ENCODE measurements around the gene ATP5MC3. TPM values are rescaled to one million over a fixed set of nuclear protein-coding genes. Genes with fewer than 3 reads are reported as not detected.

The ATP5MC3 gene
- total and polyA plus RNA-seq, 10 of the 15 experiments (the other 5 are each of a cell fraction or from before 2014, with no cell fraction given) = 308 to 1,196 (median 550) TPM

GRCh38 chr2:175154661-175155082 lies 26.8 kb downstream of the ATP5MC3 start (continued):
- no peak for TF ChIP-seq TCF7 (IDR thresholded peaks at IDR 0.05; ENCODE audit: borderline replicate concordance)
- peak; percentile 56; the same call in 1 of the 2 replicates for TF ChIP-seq BCL11A (IDR thresholded peaks at IDR 0.05; ENCODE audit: low read depth, low read length)
- TF ChIP-seq MTA3 (IDR thresholded peaks at IDR 0.05; ENCODE audit: borderline replicate concordance, low read length) = peak; percentile 59; the same call in 1 of the 2 replicates
- no peak for TF ChIP-seq POLR2A (IDR thresholded peaks at IDR 0.05; ENCODE audit: low read depth, low read length)
- TF ChIP-seq IKZF2 (IDR thresholded peaks at IDR 0.05) = 0 out of 4 replicates have a peak, but pooled peaks of 1 of the 2 experiments have one; percentile 33

DNA sequence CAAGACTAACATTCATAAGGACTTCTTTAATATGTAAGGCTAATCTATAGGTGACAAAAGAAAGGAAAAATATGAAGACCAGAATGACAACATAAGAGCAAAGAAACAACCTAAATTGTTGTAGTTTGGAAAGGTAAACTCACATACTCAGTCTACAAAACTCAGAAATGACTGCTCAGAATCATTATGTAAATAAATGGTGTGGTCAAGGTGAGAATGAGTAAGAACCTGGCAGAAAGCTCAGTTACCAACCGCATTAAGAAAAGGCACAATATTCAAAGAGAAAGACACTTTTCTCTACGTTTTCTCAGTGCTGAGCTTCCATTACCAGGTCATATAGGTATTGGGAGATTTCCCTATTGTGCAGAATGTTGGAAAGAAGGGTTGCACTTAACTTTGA lies 29.3 kb downstream of the ATP5MC3 start:
- Histone ChIP-seq H3K4me1 (ENCODE audit: control insufficient read depth, insufficient read depth, low read length) (peaks cover 18% of the 10 kb centered on the region), H2AFZ (ENCODE audit: control insufficient read depth, low read depth, low read length) (no peak overlapping the region), H3K27ac (ENCODE audit: control insufficient read depth, insufficient read depth) (no peak overlapping the region), H3K4me3 (no peak overlapping the region), H3K36me3 (ENCODE audit: control insufficient read depth in 2 of 2, insufficient read depth in 2 of 2, low read length in 1 of 2) (peaks cover 0 to 4% of the 10 kb centered on the region in 2 experiments; a peak in 2 of 4 replicates), H4K20me1 (ENCODE audit: control insufficient read depth, insufficient read depth) (peaks cover 6% of the 10 kb centered on the region), H3K9me3 (replicated peaks; ENCODE audit: control insufficient read depth, insufficient read depth, low read length) (no peaks in the 10 kb centered on the region; the same call in 2 of the 3 replicates), H3K9ac (ENCODE audit: control insufficient read depth, insufficient read depth, low read length) (no peak overlapping the region), H3K4me2 (ENCODE audit: control insufficient read depth, insufficient read depth) (peak overlapping the region; percentile 11; the same call in 1 of the 2 replicates), H3K79me2 (ENCODE audit: control insufficient read depth, insufficient read depth, low read length) (peaks cover 78% of the 10 kb centered on the region), H3K27me3 (replicated peaks in 1 of 2; ENCODE audit: control insufficient read depth in 2 of 2, insufficient read depth in 2 of 2, low read length in 1 of 2) (no peaks in the 10 kb centered on the region)
- ChIA-PET SMC1A (ENCODE audit: uncharacterized antibody, unreplicated experiment) (interaction anchor here (0.8 to 4.9 kb wide), 4 partner anchors 13 to 25 kb away, joined by 3 to 33 read pairs (median 4); partner anchors contain the start of gene ATF2), CTCF (interaction anchor here (1.0 to 3.9 kb wide), 3 partner anchors 13 to 452 kb away, joined by 5 to 20 read pairs (median 7); no protein-coding TSS in a partner anchor), POLR2A (interaction anchor here (0.5 to 1.4 kb wide), 3 partner anchors 16 to 1766 kb away, joined by 3 to 5 read pairs (median 4); no protein-coding TSS in a partner anchor), RAD21 (ENCODE audit: unreplicated experiment) (interaction anchor here (0.7 to 1.2 kb wide), 3 partner anchors 16 to 30 kb away, joined by 3 read pairs; no protein-coding TSS in a partner anchor)
- WGBS (ENCODE audit: insufficient coverage, insufficient replicate concordance, low lambda C conversion rate, missing lambda C conversion rate) = 0% methylated on average over 2 of the region's 2 CpGs
- TF ChIP-seq, protein P1, sequence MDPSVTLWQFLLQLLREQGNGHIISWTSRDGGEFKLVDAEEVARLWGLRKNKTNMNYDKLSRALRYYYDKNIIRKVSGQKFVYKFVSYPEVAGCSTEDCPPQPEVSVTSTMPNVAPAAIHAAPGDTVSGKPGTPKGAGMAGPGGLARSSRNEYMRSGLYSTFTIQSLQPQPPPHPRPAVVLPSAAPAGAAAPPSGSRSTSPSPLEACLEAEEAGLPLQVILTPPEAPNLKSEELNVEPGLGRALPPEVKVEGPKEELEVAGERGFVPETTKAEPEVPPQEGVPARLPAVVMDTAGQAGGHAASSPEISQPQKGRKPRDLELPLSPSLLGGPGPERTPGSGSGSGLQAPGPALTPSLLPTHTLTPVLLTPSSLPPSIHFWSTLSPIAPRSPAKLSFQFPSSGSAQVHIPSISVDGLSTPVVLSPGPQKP (IDR thresholded peaks at IDR 0.05; ENCODE audit: low read depth, low read length) = no peak
- TF ChIP-seq ZBED1 (IDR thresholded peaks at IDR 0.05; ENCODE audit: borderline replicate concordance) (no peak), IRF4 (IDR thresholded peaks at IDR 0.05; ENCODE audit: low read depth, low read length) (0 out of 2 replicates have a peak, but pooled peaks have one; percentile 15), MEF2A (IDR thresholded peaks at IDR 0.05; ENCODE audit: insufficient read depth, low read depth, low read length) (no peak), POU2F2 (IDR thresholded peaks at IDR 0.05; ENCODE audit: borderline replicate concordance, low read depth, low read length) (peak; percentile 59; the same call in 1 of the 3 replicates), PAX5 (IDR thresholded peaks at IDR 0.05; ENCODE audit: borderline replicate concordance, low read depth, low read length) (no peak), RUNX3 (IDR thresholded peaks at IDR 0.05; ENCODE audit: low read length) (peak; percentile 84), GABPA (IDR thresholded peaks at IDR 0.05; ENCODE audit: low read depth) (no peak), WRNIP1 (IDR thresholded peaks at IDR 0.05; ENCODE audit: borderline replicate concordance, low read depth, low read length) (no peak), HCFC1 (IDR thresholded peaks at IDR 0.05; ENCODE audit: low read length) (no peak), IKZF2 (IDR thresholded peaks at IDR 0.05) (peak in 1 of 2 experiments; percentile 38; a peak in 1 of 4 replicates), MTA2 (IDR thresholded peaks at IDR 0.05; ENCODE audit: low read depth) (peak; percentile 44; the same call in 1 of the 2 replicates), ATF7 (IDR thresholded peaks at IDR 0.05; ENCODE audit: low read depth) (peak; percentile 47), JUNB (IDR thresholded peaks at IDR 0.05) (peak; percentile 54; the same call in 1 of the 2 replicates)
- TF ChIP-seq, protein P2, sequence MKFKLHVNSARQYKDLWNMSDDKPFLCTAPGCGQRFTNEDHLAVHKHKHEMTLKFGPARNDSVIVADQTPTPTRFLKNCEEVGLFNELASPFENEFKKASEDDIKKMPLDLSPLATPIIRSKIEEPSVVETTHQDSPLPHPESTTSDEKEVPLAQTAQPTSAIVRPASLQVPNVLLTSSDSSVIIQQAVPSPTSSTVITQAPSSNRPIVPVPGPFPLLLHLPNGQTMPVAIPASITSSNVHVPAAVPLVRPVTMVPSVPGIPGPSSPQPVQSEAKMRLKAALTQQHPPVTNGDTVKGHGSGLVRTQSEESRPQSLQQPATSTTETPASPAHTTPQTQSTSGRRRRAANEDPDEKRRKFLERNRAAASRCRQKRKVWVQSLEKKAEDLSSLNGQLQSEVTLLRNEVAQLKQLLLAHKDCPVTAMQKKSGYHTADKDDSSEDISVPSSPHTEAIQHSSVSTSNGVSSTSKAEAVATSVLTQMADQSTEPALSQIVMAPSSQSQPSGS (IDR thresholded peaks at IDR 0.05; ENCODE audit: low read length) = peak; percentile 16; the same call in 1 of the 2 replicates
- intact Hi-C loops (cut with micrococcal nuclease; ENCODE audit: unreplicated experiment) = no loop called here
- in situ Hi-C loops (cut with MboI) = no loop called here
- DNase-seq (ENCODE audit: low read depth, low spot score) (no peak), ATAC-seq (peak; percentile 80), FAIRE-seq (peak; percentile 93)
- BruUV-seq (replicated peaks) = no TSS peak
